Measurements from ENCODE around the gene PLCL1.

The PLCL1 gene

GRCh38 chr2:197888321-197888720 is 83.9 kb downstream of the PLCL1 start:
- DNase-seq (ENCODE audit: low spot score) = no peak
- no peak for TF ChIP-seq CTCF (IDR thresholded peaks at IDR 0.05; ENCODE audit: extremely low read depth, missing control alignments)

GRCh38 chr2:197889041-197889440 is 84.6 kb downstream of the PLCL1 start:
- peak; percentile 69 for DNase-seq (ENCODE audit: low spot score)

GRCh38 chr2:197890168-197890567 is 85.8 kb downstream of the PLCL1 start:
- TF ChIP-seq CTCF (IDR thresholded peaks at IDR 0.05; ENCODE audit: extremely low read depth, missing control alignments) = no peak

More at GRCh38 chr2:197889041-197889440, 84.6 kb downstream of the PLCL1 start:
- TF ChIP-seq CTCF (IDR thresholded peaks at IDR 0.05; ENCODE audit: extremely low read depth, missing control alignments) = no peak

GRCh38 chr2:197891897-197892442 is 87.6 kb downstream of the PLCL1 start:
- no peak for DNase-seq (ENCODE audit: low spot score)
- TF ChIP-seq CTCF (IDR thresholded peaks at IDR 0.05; ENCODE audit: extremely low read depth, missing control alignments) = no peak

More at GRCh38 chr2:197890168-197890567, 85.8 kb downstream of the PLCL1 start:
- DNase-seq (ENCODE audit: low spot score) = no peak

- DNase-seq (ENCODE audit: low spot score) = no peak
- no peak for TF ChIP-seq CTCF (IDR thresholded peaks at IDR 0.05; ENCODE audit: extremely low read depth, missing control alignments)
Measured at GRCh38 chr2:197893403-197894177, 89.2 kb downstream of the PLCL1 start.

GRCh38 chr2:197894751-197895274 is 90.4 kb downstream of the PLCL1 start:
- DNase-seq (ENCODE audit: low spot score) = no peak
- no peak for TF ChIP-seq CTCF (IDR thresholded peaks at IDR 0.05; ENCODE audit: extremely low read depth, missing control alignments)

- TF ChIP-seq CTCF (IDR thresholded peaks at IDR 0.05; ENCODE audit: extremely low read depth, missing control alignments) = no peak
- DNase-seq (ENCODE audit: low spot score) = no peak
Measured at GRCh38 chr2:197897960-197898678, 93.7 kb downstream of the PLCL1 start.
